Measurements from ENCODE around the gene KIAA0232.
"Not testable (repeated sequence)": the region's sequence is repeated elsewhere in the genome, so short reads cannot be mapped to it uniquely, and the experiment has no call there.

Gene KIAA0232

DNA sequence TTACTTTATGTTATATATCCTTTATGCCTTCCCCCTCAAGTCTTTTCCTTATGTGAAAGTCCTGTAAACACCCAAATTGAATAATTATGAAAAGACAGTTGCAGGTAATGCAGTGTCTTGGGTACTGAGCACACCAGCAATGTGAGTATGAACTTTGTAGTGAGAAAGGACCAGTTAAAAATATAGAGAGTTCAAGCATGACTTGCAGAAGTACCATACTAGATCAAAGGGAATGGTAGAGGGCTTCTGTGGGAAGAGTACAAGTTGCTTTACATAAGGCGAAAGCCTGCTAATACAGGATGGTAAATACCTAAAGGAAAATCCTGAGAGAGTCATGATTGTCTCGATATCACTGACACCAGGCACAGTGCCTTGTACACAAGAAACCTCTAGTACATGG, 25.7 kb downstream of the KIAA0232 start:
- DNase-seq: no peak

DNA sequence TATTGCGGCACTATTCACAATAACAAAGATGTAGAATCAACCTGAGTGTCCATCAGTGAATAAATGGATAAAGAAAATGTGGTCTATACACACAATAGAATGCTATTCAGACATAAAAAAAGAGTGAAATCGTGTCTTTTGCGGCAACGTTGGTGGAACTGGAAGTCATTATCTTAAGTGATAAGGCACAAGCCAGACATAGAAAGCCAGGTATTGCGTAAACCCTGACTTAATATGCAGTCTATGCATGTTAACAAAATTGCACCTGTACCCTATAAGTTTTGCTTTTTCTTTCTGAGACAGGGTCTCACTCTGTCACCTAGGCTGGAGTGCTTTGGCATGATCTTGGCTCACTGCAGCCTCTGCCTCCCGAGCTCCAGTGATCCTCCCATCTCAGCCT, 28.6 kb downstream of the KIAA0232 start:
- no peak for DNase-seq

DNA sequence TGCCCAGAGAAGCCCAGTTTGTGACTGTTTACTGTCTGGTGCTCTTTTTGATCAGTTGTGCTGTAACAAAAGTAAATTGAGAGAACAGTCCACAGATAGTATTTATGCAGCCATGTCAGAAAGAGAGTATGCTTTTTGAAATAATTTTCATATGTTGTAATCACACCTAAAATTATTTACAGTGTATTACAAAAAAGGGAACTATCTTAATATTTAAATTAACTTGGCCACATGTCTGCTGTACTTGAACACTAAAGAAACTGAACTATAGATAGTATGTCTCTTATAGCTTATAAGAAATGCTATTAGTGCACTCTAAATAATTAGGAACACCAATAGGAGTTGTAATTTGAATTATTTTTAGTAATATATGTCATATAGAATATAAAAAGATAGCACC, 30.2 kb downstream of the KIAA0232 start:
- no peak for DNase-seq

DNA sequence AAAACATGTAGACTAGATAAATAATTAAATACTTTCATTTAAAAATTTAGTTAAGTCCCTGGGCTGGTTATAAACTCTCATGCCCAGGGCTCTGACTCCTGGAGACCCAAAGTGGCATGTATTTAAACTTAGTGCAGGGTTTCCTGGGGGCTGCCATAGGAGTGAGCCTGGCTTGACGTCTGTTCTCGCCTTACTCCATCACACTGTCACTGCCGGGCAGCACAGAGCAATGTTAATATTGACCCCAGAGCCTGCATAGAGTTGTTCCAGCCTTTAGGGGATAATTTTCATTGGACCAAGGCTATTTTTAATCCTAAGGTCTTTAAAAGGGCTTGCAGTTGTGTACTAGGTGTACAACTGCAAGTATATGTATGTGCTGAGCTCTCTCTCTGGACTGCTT, 31.2 kb downstream of the KIAA0232 start:
- no peak for DNase-seq

DNA sequence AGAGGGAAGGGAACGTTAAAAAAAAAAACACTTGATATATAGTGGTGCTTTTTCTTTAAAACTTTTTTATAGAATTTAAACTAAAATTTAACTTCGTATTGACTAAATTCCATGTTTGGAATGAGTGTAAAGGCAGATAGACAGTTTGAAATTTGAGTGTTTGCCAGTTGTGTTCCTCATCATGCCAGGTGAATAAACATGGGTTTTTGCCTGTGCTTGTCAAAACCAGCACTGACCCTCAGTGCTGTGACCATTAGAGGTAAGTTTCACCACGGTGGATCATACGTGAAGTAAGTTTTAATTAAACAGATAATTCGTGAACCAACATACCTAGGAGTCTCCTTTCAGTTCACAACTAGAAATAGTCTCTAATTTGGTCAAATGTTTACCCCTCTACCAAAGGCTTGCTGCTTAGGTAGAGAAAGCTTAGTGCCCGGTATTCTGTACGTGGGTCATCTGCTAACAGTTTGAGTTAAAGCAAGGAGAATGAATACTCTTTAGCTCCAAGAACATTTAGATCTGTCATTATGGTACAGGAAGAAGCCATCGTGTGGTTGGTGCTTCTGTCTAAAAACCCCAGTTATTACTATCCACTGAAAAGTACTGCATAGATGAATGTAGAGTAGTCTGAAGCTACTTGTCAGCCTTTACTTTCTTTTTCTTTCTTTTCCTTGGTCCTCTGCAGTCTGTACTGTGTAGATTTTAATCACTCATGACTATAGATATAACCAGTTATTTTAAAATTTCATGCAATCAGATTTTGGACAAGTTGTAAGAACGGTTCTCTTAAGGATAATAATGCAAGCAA, 32.7 kb downstream of the KIAA0232 start:
- no peak for DNase-seq

DNA sequence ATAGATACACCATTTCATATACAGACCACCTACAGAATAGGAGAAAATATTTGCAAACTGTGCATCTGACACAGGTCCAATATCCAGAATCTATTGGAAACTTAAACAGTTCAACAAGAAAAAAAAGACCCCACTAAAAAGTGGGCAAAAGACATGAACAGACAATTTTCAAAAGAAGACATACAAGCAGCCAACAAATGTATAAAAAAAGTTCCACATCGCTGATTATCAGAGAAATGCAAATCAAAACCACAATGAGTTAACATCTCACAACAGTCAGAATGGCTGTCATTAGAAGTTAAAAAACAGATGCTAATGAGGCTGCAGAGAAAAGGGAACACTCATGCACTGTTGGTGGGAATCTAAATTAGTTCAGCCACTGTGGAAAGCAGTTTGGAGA, 36.8 kb downstream of the KIAA0232 start:
- no peak for DNase-seq

DNA sequence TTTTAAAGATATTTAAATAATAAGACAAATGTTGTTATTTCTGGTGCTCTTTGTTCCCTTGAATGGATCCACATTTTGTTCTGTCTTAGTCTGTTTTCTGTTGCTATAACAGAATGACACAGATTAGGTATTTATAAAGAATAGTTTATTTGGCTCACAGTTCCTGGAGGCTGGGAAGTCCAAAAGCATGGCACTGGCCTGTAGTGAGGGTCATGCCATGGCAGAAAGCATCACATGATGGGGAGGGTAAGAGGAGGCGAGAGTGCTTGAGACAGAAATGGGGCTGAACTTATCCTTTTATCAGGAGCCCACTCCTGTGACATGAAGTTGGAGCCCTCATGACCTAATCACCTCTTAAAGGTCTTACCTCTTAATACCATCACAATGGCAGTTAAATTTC, 38.2 kb downstream of the KIAA0232 start:
- no peak for DNase-seq

DNA sequence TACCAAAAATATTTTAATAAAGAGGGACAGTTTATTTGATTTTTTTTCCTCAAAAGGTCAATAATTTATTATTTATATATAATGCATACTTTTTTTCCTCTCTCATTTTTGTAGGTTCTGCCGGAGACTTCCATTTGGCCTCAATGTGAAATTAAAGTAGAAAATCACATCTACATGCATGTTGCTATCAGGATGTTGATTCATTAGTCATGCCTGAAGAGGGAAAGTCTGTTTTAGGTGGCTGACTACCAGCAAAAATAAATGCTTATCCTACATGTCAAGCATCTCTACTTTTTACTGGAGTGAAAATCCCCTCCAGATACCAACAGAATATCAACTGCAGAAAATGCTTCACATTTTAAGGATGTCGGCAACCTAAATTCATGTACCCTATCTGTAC, 41.5 kb downstream of the KIAA0232 start:
- no peak for DNase-seq

DNA sequence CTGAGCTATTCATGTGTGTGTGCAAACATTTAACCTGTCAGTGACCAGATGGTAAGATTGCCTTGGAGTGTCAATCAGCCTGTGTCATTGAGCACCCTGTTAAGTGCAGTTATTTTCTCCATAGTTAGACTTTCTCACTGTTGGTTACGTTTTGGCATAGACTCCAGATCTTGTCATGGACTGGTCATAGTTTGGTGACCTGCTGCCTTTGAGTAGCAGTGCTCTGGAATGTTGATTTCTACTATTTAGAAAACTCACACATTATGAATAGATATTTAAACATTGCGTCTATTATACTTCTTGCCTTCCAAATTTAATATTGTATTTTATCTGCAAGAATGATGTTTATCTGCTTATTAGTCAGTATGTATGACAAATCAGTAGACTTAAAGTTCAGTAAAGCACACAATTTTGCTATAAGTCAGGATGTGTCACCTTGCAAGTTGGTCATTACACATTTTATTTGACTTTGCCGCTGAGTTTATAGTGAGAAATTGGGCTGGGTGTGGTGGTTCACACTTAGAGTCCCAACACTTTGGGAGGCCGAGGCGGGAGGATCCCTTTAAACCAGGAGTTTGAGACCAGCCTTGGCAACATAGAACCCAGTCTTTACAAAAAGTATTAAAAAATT, 42.4 kb downstream of the KIAA0232 start:
- DNase-seq: no peak

DNA sequence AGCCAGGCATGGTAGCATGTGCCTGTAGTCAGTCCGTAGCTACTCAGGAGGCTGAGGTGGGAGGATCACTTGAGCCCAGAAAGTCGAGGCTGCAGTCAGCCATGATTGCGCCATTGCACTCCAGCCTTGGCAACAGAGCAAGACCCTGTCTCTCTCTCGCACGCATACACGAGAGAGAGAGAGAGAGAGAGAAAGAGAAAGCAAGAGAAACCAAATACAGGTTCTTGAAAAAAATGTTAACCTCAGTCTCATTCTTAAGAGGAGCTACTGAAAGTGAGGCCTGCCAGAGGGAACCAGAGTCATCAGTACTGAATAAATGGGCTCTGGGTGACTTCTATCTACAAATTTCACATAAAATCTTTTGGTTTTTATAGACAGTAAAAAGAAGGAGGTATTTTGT, 42.9 kb downstream of the KIAA0232 start:
- DNase-seq: no peak

DNA sequence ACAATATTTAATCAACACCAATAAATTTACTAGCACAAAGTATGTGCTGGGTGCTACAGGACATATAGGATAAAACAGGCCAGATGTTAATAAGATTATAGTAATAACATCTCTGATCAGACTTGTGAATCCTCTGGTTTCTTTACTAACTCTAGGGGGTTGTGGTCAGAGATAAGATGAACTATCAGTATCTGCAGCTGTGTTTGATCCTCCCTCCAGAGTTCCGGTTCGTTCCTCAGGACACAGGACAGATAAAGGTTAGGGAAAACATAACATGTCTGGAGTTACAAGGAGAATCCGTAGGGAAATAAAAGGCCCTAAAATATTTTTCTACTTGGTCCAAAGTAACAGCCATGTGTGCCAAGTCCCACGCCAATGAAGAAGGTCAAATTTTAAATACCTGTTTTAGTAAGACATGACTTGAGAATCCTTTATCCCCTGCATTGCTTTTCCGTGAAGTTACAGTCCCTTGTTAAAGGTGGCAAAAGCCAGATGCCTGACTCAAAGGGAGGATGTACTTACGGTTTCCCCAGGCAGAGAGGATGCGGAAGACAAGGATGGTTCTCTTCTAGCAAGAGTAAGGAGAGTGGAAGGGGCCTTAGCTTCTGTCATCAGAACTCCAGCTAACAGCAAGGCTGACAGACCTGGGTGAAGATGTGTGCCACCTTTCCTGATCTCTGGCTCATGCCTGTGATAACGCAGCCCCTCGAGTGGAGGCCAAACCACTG, 44.4 kb downstream of the KIAA0232 start:
- DNase-seq: no peak

DNA sequence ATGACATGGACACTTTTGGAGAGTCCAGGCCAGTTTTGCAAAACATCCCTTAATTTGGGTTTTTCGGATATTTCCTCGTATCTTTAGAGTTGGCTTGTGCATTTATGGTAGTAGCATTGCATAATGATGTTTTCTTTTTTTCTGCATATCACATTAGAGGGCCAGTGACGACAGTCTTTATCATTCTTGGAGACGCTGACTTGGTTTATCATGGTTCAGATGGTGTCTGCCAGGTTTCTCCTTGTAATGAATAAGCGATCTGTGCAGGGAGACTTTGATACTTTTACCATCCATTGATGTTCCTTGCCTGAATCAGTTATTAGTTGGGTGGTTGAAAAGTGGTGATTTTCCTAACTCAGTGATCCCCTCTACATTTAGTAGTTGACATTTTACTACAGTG, 46.6 kb downstream of the KIAA0232 start:
- DNase-seq: no peak

DNA sequence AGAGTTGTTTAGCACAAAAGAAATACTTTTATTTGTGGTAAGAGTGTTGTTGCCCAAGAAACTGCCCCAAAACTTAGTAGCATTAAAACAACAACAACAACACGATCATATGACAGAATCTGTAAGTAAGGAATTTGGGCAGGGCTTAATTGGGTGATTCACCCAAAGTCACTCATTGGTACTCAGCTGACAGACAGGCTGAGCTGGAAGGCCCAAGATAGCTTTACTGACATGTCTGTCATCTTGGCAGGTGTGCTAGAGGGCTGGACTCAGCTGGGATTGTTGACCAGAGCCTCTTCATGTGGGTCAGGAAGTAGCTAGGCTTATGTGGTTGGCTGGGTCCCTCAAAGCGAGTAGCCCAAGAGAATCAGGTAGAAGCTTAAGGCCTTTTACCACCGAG, 52.3 kb downstream of the KIAA0232 start:
- DNase-seq: no peak

DNA sequence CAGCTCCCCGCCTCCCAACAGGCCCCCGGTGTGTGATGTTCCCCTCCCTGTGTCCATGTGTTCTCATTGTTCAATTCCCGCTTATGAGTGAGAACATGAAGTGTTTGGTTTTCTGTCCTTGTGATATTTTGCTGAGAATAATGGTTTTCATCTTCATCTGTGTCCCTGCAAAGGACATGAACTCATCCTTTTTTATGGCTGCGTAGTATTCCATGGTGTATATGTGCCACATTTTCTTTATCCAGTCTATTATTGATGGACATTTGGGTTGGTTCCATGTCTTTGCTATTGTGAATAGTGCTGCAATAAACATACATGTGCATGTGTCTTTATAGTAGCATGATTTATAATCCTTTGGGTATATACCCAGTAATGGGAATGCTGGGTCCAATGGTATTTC, 53.1 kb downstream of the KIAA0232 start:
- not testable (repeated sequence) for DNase-seq

DNA sequence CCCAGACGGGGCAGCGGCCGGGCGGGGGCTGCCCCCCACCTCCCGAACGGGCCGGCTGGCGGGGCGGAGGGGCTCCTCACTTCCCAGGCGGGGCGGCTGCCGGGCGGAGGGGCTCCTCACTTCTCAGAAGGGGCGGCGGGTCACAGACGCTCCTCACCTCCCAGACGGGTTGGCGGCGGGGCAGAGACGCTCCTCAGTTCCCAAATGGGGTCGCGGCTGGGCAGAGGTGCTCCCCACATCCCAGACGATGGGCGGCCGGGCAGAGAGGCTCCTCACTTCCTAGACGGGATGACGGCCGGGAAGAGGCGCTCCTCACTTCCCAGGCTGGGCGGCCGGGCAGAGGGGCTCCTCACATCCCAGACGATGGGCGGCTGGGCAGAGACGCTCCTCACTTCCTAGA, 54.6 kb downstream of the KIAA0232 start:
- DNase-seq: not testable (repeated sequence)

DNA sequence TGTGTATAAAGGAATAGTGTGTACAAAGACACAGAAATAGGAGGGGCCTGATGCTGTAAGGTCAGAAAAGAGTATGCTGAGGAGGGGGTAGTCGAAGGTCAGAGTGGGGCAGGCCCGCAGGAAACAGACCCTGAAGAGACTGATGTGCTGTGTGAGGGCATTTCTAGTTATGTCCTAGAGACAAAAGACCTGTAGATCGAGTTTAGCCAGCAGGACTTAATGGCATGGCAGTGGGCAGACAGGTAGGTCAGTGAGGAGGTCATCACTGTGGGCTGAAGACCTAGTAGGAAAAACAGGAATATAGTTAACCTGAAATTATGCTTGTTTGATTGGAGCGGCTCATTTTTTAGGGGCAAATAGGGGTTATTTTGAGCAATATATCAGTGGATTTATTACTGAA, 57.1 kb downstream of the KIAA0232 start:
- DNase-seq: no peak

DNA sequence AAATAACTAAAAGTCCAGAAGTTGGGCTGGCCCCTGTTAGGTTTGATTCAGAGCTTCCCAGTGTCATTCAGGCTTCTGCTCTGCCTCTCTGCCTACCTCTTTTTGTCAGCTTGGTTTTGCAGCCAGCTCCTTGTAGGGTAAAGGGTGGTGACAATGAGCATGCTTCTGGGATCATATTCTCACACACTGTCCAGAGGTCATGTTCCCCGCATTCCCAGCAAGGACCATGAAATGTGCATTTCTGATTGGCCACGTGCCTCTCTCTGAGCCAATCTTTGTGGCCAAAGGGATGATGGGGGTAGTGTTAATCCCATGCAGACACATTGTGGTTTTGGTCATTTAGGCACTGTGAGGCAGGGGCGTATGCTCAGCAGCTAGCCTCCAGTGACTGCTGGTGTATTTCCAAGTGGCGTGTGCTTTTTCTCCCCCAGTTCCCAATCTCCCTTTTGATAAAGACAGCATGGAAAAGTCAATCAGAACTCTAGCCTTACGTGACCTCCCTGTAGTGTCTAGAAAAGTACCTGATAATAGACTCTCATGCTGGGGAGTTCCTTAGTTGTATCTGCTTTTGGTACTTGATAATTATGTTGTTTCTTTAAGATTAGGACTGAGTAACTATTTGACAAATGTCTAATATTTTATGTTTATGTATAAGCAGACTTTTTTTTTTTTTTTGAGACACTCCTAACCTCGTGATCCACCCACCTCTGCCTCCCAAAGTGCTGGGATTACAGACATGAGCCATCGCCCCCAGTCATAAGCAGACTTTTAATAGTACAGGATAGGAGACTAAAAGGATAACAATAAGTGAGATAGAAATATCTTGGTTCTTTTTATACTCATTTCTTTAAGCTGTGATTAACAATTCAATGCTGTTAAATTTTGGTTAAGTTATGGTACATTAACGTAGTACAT, 57.8 kb downstream of the KIAA0232 start:
- no peak for DNase-seq

DNA sequence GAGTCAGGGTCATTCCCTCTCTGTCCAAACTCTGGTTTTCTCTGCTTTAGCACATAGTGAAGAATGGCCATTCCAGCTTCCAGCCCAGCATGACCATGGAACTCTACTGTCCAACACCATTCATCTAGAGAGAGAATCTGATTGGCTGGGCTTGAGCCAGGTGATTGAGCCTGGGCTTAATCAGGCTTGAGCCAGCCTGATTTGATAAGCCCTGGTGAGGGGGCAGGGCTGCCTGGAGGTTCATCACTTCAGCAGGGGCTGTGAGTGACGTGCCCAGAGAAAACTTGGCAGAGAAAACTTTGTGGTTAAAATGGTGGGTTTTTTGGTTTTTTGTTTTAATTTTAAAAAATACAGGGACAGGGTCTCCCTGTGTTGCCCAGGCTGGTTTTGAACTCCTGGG, 62.5 kb downstream of the KIAA0232 start:
- no peak for DNase-seq

DNA sequence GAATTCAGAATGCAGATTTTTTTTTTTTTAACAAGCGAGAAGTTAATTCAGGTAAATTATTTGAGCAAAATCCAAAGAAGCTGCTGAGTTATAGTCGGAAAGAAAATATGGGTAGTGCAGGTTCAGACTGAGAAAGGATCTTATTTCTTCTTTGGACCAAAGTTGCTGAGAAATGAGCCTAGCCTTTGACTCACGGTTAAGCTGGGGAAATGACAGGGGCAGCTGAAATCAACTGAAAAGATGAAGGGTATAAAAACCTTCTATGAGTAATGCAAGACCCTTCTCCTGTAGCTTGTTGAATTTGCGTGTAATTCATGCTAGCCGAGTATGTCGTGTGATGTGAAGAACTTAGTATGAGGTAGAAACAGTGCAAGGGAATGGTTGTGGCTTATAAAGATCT, 63.0 kb downstream of the KIAA0232 start:
- no peak for DNase-seq

DNA sequence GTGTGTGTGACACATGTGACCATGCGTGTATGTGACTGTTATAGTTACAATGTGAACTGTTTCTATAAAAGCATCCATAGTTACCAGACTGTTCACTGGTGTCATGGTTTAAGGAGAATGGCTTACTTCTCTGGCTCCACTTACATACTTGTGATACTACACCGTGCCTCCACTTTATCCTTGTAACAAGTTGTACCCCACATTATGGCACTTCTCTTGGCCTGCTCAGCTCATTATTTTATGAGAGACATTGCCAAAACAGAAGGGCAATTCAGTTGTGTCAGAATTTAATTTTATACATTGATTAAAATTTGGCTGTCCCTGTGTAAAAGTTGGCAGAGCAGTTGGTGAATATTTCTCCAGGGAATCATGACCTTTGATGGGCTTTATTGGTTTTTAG, 64.7 kb downstream of the KIAA0232 start:
- DNase-seq: no peak

DNA sequence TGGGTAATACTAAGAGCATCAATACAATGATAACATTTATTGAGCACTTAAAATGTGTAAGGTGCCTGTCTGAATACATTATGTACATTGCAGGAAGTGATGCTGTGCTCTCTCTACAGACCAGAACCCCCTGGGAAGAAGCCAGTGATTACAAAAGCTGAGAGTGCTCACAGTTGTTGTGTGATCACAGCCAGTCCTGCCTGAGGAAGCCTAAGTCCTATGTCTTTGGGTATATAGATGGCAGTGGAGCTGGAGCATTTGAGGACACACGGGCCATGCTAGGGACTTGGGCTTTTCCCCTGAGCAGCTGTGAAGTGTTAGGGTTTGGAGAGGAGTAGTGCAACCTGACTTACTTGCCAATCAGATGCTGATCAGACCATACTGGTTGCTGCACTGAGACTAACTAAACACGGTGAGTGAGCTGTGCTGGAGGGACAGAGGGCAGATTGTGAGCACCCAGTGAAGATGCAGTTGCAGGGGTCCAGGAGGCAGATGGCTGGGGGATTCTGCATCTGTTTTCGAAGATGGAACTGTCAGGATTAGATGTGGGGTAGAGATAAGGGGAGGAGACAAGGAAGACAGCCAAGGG, 66.3 kb downstream of the KIAA0232 start:
- DNase-seq: no peak

DNA sequence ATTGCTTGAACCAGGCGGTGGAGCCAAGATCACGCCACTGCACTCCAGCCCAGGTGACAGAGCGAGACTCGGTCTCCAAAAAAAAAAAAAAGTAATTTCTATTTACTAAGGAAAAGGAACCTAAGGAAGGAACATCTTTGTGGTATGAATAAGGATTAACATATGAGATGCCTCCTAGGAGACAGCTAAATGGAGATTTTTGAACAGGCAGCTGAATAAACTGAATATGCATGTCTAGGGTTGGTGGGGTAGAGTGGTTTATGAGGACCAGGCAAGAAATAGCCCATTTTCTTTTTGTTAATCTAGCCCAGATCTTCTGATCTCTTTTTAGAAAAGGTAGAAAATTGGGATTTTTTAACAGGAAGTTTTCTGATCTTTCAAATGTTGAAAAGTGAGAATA, 67.2 kb downstream of the KIAA0232 start:
- no peak for DNase-seq

DNA sequence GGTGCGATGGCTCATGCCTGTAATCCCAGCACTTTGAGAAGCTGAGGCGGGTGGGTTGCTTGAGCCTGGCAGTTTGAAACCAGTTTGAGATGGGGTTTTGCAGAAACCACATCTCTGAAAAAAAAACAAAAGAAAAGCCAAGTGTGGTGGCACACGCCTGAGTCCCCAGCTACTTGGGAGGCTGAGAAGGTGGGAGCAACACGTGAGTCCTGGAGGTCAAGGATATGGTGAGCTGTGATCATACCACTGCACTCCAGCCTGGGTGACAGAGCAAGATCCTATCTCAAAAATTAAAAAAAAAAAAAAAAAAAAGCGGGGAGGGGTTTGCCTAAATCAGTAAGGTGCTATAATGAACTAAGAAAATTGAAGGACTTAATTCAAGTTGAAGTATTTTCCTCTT, 68.9 kb downstream of the KIAA0232 start:
- no peak for DNase-seq
